Right lung (tissue), 5 donors: ENCODE measurements around the gene MYOF. TPM values are rescaled to one million over a fixed set of nuclear protein-coding genes. Genes with fewer than 3 reads are reported as not detected.
"Not testable (repeated sequence)": the region's sequence is repeated elsewhere in the genome, so short reads cannot be mapped to it uniquely, and the experiment has no call there.

Experiments
- DNase-seq, 2 donors: peaks; one replicate each; pipeline ENCODE4 v3.0.0-alpha.2; 2013
- polyA plus RNA-seq, 5 donors: library from polyadenylated mRNA; unstranded; fragments of 120-200 nt; gene quantifications; one replicate each; pipeline versions ENCODE4 v1.2.1 to v1.2.3, GENCODE V29; 2013; ENCODE audit warnings: inconsistent platforms in 1 of 5, low replicate concordance in 1 of 5; ENCODE audit not compliant: insufficient read length in 5 of 5, insufficient read depth in 1 of 5

MYOF gene
- polyA plus RNA-seq, 5 donors: 44.5 to 74.0 (median 62.9) TPM

- not testable (repeated sequence) for DNase-seq
Observed at GRCh38 chr10:93358398-93358797, 123.7 kb downstream of the MYOF start.

GRCh38 chr10:93357680-93358079 is 124.5 kb downstream of the MYOF start:
- no peak for DNase-seq

GRCh38 chr10:93356516-93356915 is 125.6 kb downstream of the MYOF start:
- DNase-seq: no peak

GRCh38 chr10:93352638-93353383 is 129.3 kb downstream of the MYOF start:
- peak in 1 of 2 donors; percentile 45 for DNase-seq

GRCh38 chr10:93346694-93347093 is 135.4 kb downstream of the MYOF start:
- no peak for DNase-seq

GRCh38 chr10:93346108-93346507 is 136.0 kb downstream of the MYOF start:
- DNase-seq: no peak

GRCh38 chr10:93344691-93345090 is 137.4 kb downstream of the MYOF start:
- DNase-seq: no peak

GRCh38 chr10:93342921-93343320 is 139.2 kb downstream of the MYOF start:
- peak; percentile 45 to 61 for DNase-seq

GRCh38 chr10:93342366-93342765 is 139.8 kb downstream of the MYOF start:
- peak in 1 of 2 donors; percentile 40 for DNase-seq

- no peak for DNase-seq
Observed at GRCh38 chr10:93337309-93337721, 144.8 kb downstream of the MYOF start.

- DNase-seq: no peak
Observed at GRCh38 chr10:93336678-93337077, 145.5 kb downstream of the MYOF start.

GRCh38 chr10:93336110-93336509 is 146.0 kb downstream of the MYOF start:
- DNase-seq: no peak

- no peak for DNase-seq
Observed at GRCh38 chr10:93334901-93335327, 147.2 kb downstream of the MYOF start.

GRCh38 chr10:93334181-93334580 is 148.0 kb downstream of the MYOF start:
- DNase-seq: no peak

- DNase-seq: no peak
Observed at GRCh38 chr10:93333278-93333978, 148.7 kb downstream of the MYOF start.

- DNase-seq: no peak
Observed at GRCh38 chr10:93330824-93331223, 151.3 kb downstream of the MYOF start.

- DNase-seq: no peak
Observed at GRCh38 chr10:93319896-93320295, 162.2 kb downstream of the MYOF start.

- DNase-seq: no peak
Observed at GRCh38 chr10:93319096-93319495, 163.0 kb downstream of the MYOF start.

- DNase-seq: no peak
Observed at GRCh38 chr10:93315246-93315645, 166.9 kb downstream of the MYOF start.

- DNase-seq: not testable (repeated sequence)
Observed at GRCh38 chr10:93314656-93315055, 167.5 kb downstream of the MYOF start.

GRCh38 chr10:93313798-93314197 is 168.3 kb downstream of the MYOF start:
- DNase-seq: no peak

GRCh38 chr10:93309062-93309461 is 173.1 kb downstream of the MYOF start:
- no peak for DNase-seq

- no peak for DNase-seq
Observed at GRCh38 chr10:93305122-93305521, 177.0 kb downstream of the MYOF start.
